K562 (cell line): ENCODE results near the gene CSMD2. TPM values are rescaled to one million over a fixed set of nuclear protein-coding genes. Genes with fewer than 3 reads are reported as not detected.

Experiments used
- ATAC-seq: fragments of 200-7000 bp; cut with Tn5 transposase; 3 replicates; pipeline ENCODE4 v1.9.1; 2020; ENCODE audit warnings: moderate library complexity
- BruUV-seq: library from RNA; stranded (reverse); fragments of 400-500 nt; replicated peaks from 2 replicates; lab custom pipeline; 2021; lab: Mats Ljungman, UMichigan
- CTCF ChIA-PET: fragments of 300-600 bp; formaldehyde crosslinking; extraction: SDS; loops from one replicate; lab custom pipeline; 2021; ENCODE audit warnings: low intra/inter-chr PET ratio; lab: Yijun Ruan, JAX
- POLR2A ChIA-PET: fragments of 300-600, 350-650 bp; sonication (Branson Sonifier 250); formaldehyde crosslinking; extraction: SDS; loops from one replicate; lab custom pipeline; 2021; ENCODE audit warnings: antibody characterized with exemption, inconsistent platforms; lab: Yijun Ruan, JAX
- DNase-seq, 4 experiments: peaks; one replicate each; pipeline versions ENCODE4 v3.0.0 to v3.0.0-alpha.2; 2011 to 2018; ENCODE audit warnings: low spot score in 3 of 4, mixed read lengths in 3 of 4; ENCODE audit errors: extremely low read depth in 1 of 4
- FAIRE-seq: peaks from 2 replicates; lab custom pipeline; 2011; peaks lifted over from hg19 to GRCh38; lab: Jason Lieb, UNC
- H2AFZ ChIP-seq: 2 replicates; pipeline ENCODE4 v1.6.0; 2011; ENCODE audit warnings: low read depth, low read length, control low read depth, inconsistent platforms
- H3K27ac ChIP-seq: fragments of 200-600 bp; 3 replicates; pipeline ENCODE4 v1.8.0; 2011; ENCODE audit warnings: low read depth, mild to moderate bottlenecking, control low read depth, inconsistent platforms, low read length, moderate library complexity, mixed read lengths; ENCODE audit errors: extremely low read depth
- H3K27me3 ChIP-seq, 2 experiments: fragments of 300-600 bp in 1 of 2; 2 replicates in 1 of 2; 3 replicates in 1 of 2; pipeline versions ENCODE4 v1.6.0 to v1.8.0; 2011; ENCODE audit warnings: inconsistent platforms in 2 of 2, low read length in 2 of 2, mild to moderate bottlenecking in 1 of 2, mixed read lengths in 1 of 2, moderate library complexity in 1 of 2; ENCODE audit not compliant: control insufficient read depth in 2 of 2, insufficient read depth in 2 of 2
- H3K36me3 ChIP-seq: fragments of 300-600 bp; 3 replicates; pipeline ENCODE4 v1.8.0; 2011; ENCODE audit warnings: mild to moderate bottlenecking, low read length, inconsistent platforms; ENCODE audit not compliant: control insufficient read depth, insufficient read depth
- H3K4me1 ChIP-seq, 2 experiments: fragments of 200-600 bp in 1 of 2; replicated peaks in 1 of 2; 2 replicates in 1 of 2; 3 replicates in 1 of 2; pipeline versions ENCODE4 v1.5.1 to v1.8.0; 2011; ENCODE audit warnings: inconsistent platforms in 2 of 2, low read length in 2 of 2, mild to moderate bottlenecking in 1 of 2, mixed read lengths in 1 of 2, moderate library complexity in 1 of 2; ENCODE audit not compliant: control insufficient read depth in 2 of 2, insufficient read depth in 2 of 2
- H3K4me2 ChIP-seq: 2 replicates; pipeline ENCODE4 v1.6.1; 2011; ENCODE audit warnings: low read length, control low read depth, inconsistent platforms, mixed read lengths; ENCODE audit not compliant: insufficient read depth
- H3K4me3 ChIP-seq: fragments of 200-600 bp; sonication (generic), shearing (Covaris generic); 2 replicates; pipeline ENCODE4 v1.5.1; 2016; ENCODE audit warnings: control low read depth, inconsistent platforms
- H3K79me2 ChIP-seq: fragments of 200-600 bp; 3 replicates; pipeline ENCODE4 v1.8.0; 2011; ENCODE audit warnings: low read length, inconsistent platforms; ENCODE audit not compliant: control insufficient read depth, insufficient read depth
- H3K9ac ChIP-seq, 2 experiments: 2 replicates each; pipeline versions ENCODE4 v1.6.0 to v1.6.1; 2011; ENCODE audit warnings: low read depth in 2 of 2, low read length in 2 of 2, control low read depth in 1 of 2, inconsistent platforms in 1 of 2, mild to moderate bottlenecking in 1 of 2, mixed read lengths in 1 of 2; ENCODE audit not compliant: insufficient read depth in 1 of 2
- H3K9me1 ChIP-seq: one replicate; pipeline ENCODE4 v1.6.0; 2011; ENCODE audit warnings: inconsistent platforms, mild to moderate bottlenecking, low read length, moderate library complexity; ENCODE audit not compliant: control insufficient read depth, insufficient read depth
- H3K9me3 ChIP-seq: replicated peaks from 2 replicates; pipeline ENCODE4 v1.5.1; 2011; ENCODE audit warnings: low read depth, low read length, inconsistent platforms; ENCODE audit not compliant: control insufficient read depth, insufficient read depth
- H4K20me1 ChIP-seq: replicated peaks from 2 replicates; pipeline ENCODE4 v1.6.1; 2011; ENCODE audit warnings: low read length, inconsistent platforms, mixed read lengths; ENCODE audit not compliant: control insufficient read depth, insufficient read depth
- BRD9 ChIP-seq: fragments of 450-650 bp; IDR thresholded peaks from 2 replicates; pipeline ENCODE4 v1.6.1; 2018; ENCODE audit warnings: low read depth; ENCODE audit not compliant: partially characterized antibody
- CBX8 ChIP-seq: fragments of 200-600 bp; sonication (generic); IDR thresholded peaks from 2 replicates; pipeline ENCODE4 v1.6.1; 2012; ENCODE audit warnings: borderline replicate concordance, mixed run types, low read depth, mild to moderate bottlenecking, moderate library complexity, mixed read lengths, low read length, control low read depth, inconsistent platforms; ENCODE audit not compliant: poor library complexity, severe bottlenecking; ENCODE audit errors: extremely low read depth
- DACH1 ChIP-seq: fragments of 450-650 bp; IDR thresholded peaks from 2 replicates; pipeline ENCODE4 v1.6.1; 2018; ENCODE audit not compliant: partially characterized antibody
- DNMT1 ChIP-seq: fragments of 450-650 bp; IDR thresholded peaks from 2 replicates; pipeline ENCODE4 v1.6.1; 2016; ENCODE audit warnings: antibody characterized with exemption, mild to moderate bottlenecking
- FOXK1 ChIP-seq: sonication (generic); formaldehyde crosslinking; IDR thresholded peaks from 2 replicates; pipeline ENCODE4 v1.8.0; 2022; ENCODE audit warnings: missing genetic modification reagents, mild to moderate bottlenecking, borderline replicate concordance
- TAF15 ChIP-seq: fragments of 200-400 bp; formaldehyde crosslinking; IDR thresholded peaks from 2 replicates; pipeline ENCODE4 v1.6.1; 2017; ENCODE audit warnings: mild to moderate bottlenecking, low read depth, low read length, moderate library complexity
- ZNF707 ChIP-seq: fragments of 250-450 bp; sonication (Bioruptor Pico); conservative IDR thresholded peaks from 2 replicates; pipeline ENCODE4 v1.8.0; 2022; ENCODE audit warnings: inconsistent platforms, mild to moderate bottlenecking, moderate library complexity
- ZNF77 ChIP-seq: fragments of 250-450 bp; sonication (Bioruptor Pico); IDR thresholded peaks from 2 replicates; pipeline ENCODE4 v1.5.0; 2020
- WGBS: fragments of 100-300 bp; shearing (Covaris generic); methylation state at CpG from one replicate; pipeline ENCODE4 v1.1.6; 2016; ENCODE audit warnings: low coverage, mixed read lengths; ENCODE audit not compliant: insufficient coverage; ENCODE audit errors: missing lambda C conversion rate; 5-methylcytosine and 5-hydroxymethylcytosine counted together
- in situ Hi-C: fragments of 300-500 bp; cut with MboI; formaldehyde crosslinking; loops from 4 replicates; pipeline ENCODE4 v1.15.0; 2018; ENCODE audit warnings: inconsistent platforms, mixed read lengths
- intact Hi-C: fragments of 100-400 bp; cut with micrococcal nuclease; formaldehyde crosslinking; loops from 2 replicates; pipeline ENCODE4 v1.14.2; 2022
- polyA plus RNA-seq, 8 experiments: library from polyadenylated mRNA; depleted of rRNA in 4 of 8; stranded (reverse) in 5 of 8; unstranded in 3 of 8; fragments of >200 nt; fragmentation: Nextera tagmentation in 2 of 8; fragmentation: Illumina TruSeq in 1 of 8; extraction: Ambion mirVana in 2 of 8; extraction: Trizol in 1 of 8; gene quantifications; 2 replicates each; pipeline versions ENCODE4 v1.2.1 to v1.2.3, GENCODE V29; 2011 to 2014; ENCODE audit warnings: inconsistent platforms in 1 of 8, missing spikeins in 1 of 8
- total RNA-seq, 7 experiments: library from RNA; depleted of rRNA in 6 of 7; stranded (reverse); fragments of >200 nt in 6 of 7; fragmentation: Illumina TruSeq in 2 of 7; extraction: Trizol in 2 of 7; gene quantifications; 2 replicates each; pipeline versions ENCODE4 v1.2.1 to v1.2.3, GENCODE V29; 2011 to 2021; ENCODE audit warnings: low replicate concordance in 1 of 7
- TF ChIP-seq, protein P1 (sequence below): fragments of 450-650 bp; IDR thresholded peaks from 2 replicates; pipeline ENCODE4 v1.6.1; 2017; ENCODE audit warnings: antibody characterized with exemption, mild to moderate bottlenecking

Gene CSMD2
- total and polyA plus RNA-seq, 9 of the 15 experiments (the other 6 are each of a cell fraction or from before 2014, with no cell fraction given), result not detected

DNA sequence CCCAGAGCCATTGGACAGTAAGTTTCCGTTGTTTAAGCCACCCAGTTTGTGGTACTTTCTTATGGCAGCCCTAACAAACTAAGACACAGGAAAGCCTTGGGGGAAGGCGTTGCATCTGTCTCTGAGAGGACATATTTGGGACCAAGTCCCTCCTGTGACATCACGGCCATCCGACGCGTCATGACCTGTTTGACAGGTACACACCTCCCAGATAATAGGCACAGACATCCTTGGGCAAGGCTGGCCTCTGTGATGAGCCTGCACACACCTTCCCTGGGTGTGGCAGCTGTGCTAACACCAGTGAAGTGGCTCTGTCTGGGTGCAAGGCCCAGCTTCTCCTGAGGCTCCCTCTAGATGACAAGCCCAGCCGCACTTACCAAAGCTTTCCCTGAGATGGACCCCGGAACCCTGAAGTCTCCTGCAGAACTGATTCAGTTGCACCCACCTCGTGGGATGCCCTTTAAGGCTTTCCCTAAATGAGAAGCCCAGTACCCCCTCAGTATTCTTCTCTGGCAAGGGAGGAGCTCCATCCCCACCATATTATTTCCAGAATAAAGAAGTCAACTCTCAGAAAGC, 556.1 kb downstream of the CSMD2 start:
- Histone ChIP-seq H4K20me1 (0 out of 2 replicates have a peak, but pooled peaks cover 3% of the 10 kb centered on the region), H3K4me3 (no peak overlapping the region), H3K9me1 (no peaks in the 10 kb centered on the region), H3K9ac (no peak overlapping the region), H2AFZ (no peak overlapping the region)
- POLR2A ChIA-PET, result no interaction called here
- TF ChIP-seq ZNF77 (CRISPR knock-in tag) (no peak), TAF15 (no peak), BRD9 (no peak), CBX8 (no peak), DACH1 (no peak), ZNF707 (CRISPR knock-in tag) (no peak), FOXK1 (no peak), DNMT1 (no peak)
- TF ChIP-seq, protein P1, sequence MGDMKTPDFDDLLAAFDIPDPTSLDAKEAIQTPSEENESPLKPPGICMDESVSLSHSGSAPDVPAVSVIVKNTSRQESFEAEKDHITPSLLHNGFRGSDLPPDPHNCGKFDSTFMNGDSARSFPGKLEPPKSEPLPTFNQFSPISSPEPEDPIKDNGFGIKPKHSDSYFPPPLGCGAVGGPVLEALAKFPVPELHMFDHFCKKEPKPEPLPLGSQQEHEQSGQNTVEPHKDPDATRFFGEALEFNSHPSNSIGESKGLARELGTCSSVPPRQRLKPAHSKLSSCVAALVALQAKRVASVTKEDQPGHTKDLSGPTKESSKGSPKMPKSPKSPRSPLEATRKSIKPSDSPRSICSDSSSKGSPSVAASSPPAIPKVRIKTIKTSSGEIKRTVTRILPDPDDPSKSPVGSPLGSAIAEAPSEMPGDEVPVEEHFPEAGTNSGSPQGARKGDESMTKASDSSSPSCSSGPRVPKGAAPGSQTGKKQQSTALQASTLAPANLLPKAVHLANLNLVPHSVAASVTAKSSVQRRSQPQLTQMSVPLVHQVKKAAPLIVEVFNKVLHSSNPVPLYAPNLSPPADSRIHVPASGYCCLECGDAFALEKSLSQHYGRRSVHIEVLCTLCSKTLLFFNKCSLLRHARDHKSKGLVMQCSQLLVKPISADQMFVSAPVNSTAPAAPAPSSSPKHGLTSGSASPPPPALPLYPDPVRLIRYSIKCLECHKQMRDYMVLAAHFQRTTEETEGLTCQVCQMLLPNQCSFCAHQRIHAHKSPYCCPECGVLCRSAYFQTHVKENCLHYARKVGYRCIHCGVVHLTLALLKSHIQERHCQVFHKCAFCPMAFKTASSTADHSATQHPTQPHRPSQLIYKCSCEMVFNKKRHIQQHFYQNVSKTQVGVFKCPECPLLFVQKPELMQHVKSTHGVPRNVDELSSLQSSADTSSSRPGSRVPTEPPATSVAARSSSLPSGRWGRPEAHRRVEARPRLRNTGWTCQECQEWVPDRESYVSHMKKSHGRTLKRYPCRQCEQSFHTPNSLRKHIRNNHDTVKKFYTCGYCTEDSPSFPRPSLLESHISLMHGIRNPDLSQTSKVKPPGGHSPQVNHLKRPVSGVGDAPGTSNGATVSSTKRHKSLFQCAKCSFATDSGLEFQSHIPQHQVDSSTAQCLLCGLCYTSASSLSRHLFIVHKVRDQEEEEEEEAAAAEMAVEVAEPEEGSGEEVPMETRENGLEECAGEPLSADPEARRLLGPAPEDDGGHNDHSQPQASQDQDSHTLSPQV, result no peak
- TF ChIP-seq, all 486 proteins: peak for 0
- no peak overlapping the region for H3K27ac ChIP-seq
- H3K79me2 ChIP-seq, result no peaks in the 10 kb centered on the region
- no peak for ATAC-seq
- H3K9me3 ChIP-seq, result no peaks in the 10 kb centered on the region
- H3K4me2 ChIP-seq, result no peak overlapping the region
- intact Hi-C loops, result loop anchor here (10.0 kb wide), 1 partner anchor 94 kb away; no protein-coding TSS in a partner anchor
- in situ Hi-C loops, result loop anchor here (25.0 kb wide), 1 partner anchor 722 kb away; the partner anchor contains the start of gene HPCA
- no TSS peak for BruUV-seq
- no peaks in the 10 kb centered on the region for H3K4me1 ChIP-seq
- peaks cover 6 to 25% of the 10 kb centered on the region in 2 experiments; a peak in 4 of 5 replicates for H3K27me3 ChIP-seq
- CTCF ChIA-PET, result interaction anchor here (0.5 to 0.6 kb wide), 2 partner anchors 234 to 987 kb away, joined by 3 read pairs; no protein-coding TSS in a partner anchor
- under 1% methylated on average over 9 of the region's 9 CpGs for WGBS
- DNase-seq, result no peak
- FAIRE-seq, result no peak
- H3K36me3 ChIP-seq, result no peaks in the 10 kb centered on the region
